ENCODE measurements around the gene CLSTN2. TPM values are rescaled to one million over a fixed set of nuclear protein-coding genes. Genes with fewer than 3 reads are reported as not detected.

CLSTN2 gene
- total RNA-seq, 4 donors from 2014 or later: 13.4 to 21.3 (median 19.4) TPM

GRCh38 chr3:140088513-140088912 lies 153.5 kb downstream of the CLSTN2 start:
- no peak for DNase-seq (ENCODE audit: low spot score in 2 of 2)
- peaks cover 0 to 5% (median 0%) of the 10 kb centered on the region in 4 donors for H3K4me1 ChIP-seq
- 66 to 73% methylated on average over 2 of the region's 2 CpGs for WGBS, 2 donors
- H3K9me3 ChIP-seq: no peaks in the 10 kb centered on the region
- H3K4me3 ChIP-seq: no peak overlapping the region
- TF ChIP-seq CTCF (IDR thresholded peaks at IDR 0.05) (no peak), EP300 (IDR thresholded peaks at IDR 0.05) (no peak)
- no peaks in the 10 kb centered on the region for H3K27me3 ChIP-seq
- H3K36me3 ChIP-seq: no peaks in the 10 kb centered on the region
- H3K27ac ChIP-seq: no peak overlapping the region

GRCh38 chr3:140089403-140090072 lies 154.6 kb downstream of the CLSTN2 start:
- no peak for TF ChIP-seq CTCF (IDR thresholded peaks at IDR 0.05)
- TF ChIP-seq POLR2A (IDR thresholded peaks at IDR 0.05): no peak
- no peaks in the 10 kb centered on the region for H3K36me3 ChIP-seq
- H3K4me3 ChIP-seq: no peak overlapping the region
- H3K9me3 ChIP-seq: no peaks in the 10 kb centered on the region
- DNase-seq (ENCODE audit: low spot score in 2 of 2): no peak
- H3K27me3 ChIP-seq: no peaks in the 10 kb centered on the region
- 91 to 98% methylated on average over 2 of the region's 2 CpGs for WGBS, 2 donors
- H3K4me1 ChIP-seq: peaks cover 0 to 14% (median 0%) of the 10 kb centered on the region in 4 donors
- H3K27ac ChIP-seq: no peak overlapping the region

GRCh38 chr3:140091143-140091542 lies 156.2 kb downstream of the CLSTN2 start:
- no peak for TF ChIP-seq CTCF (IDR thresholded peaks at IDR 0.05)
- no peak for TF ChIP-seq POLR2A (IDR thresholded peaks at IDR 0.05)
- no peak for DNase-seq (ENCODE audit: low spot score in 2 of 2)
- Histone ChIP-seq H3K4me3 (no peak overlapping the region), H3K36me3 (no peaks in the 10 kb centered on the region), H3K9me3 (no peaks in the 10 kb centered on the region), H3K27ac (no peak overlapping the region), H3K4me1 (peaks cover 0 to 14% (median 0%) of the 10 kb centered on the region in 4 donors), H3K27me3 (no peaks in the 10 kb centered on the region)
- 39 to 47% methylated on average over 3 of the region's 3 CpGs for WGBS, 2 donors

- TF ChIP-seq CTCF (IDR thresholded peaks at IDR 0.05): no peak
- no peak for TF ChIP-seq EP300 (IDR thresholded peaks at IDR 0.05)
- no peak for TF ChIP-seq POLR2A (IDR thresholded peaks at IDR 0.05)
- no peak overlapping the region for H3K27ac ChIP-seq
- no peaks in the 10 kb centered on the region for H3K27me3 ChIP-seq
- no peak for DNase-seq (ENCODE audit: low spot score in 2 of 2)
- 92 to 93% methylated on average over 8 of the region's 8 CpGs for WGBS, 2 donors
- H3K4me1 ChIP-seq: peaks cover 0 to 14% (median 0%) of the 10 kb centered on the region in 4 donors
- H3K4me3 ChIP-seq: no peak overlapping the region
- no peaks in the 10 kb centered on the region for H3K36me3 ChIP-seq
- no peaks in the 10 kb centered on the region for H3K9me3 ChIP-seq
Observed at GRCh38 chr3:140092848-140093536, 158.0 kb downstream of the CLSTN2 start.

GRCh38 chr3:140093742-140094141 lies 158.8 kb downstream of the CLSTN2 start:
- H3K4me1 ChIP-seq: peaks cover 0 to 14% (median 0%) of the 10 kb centered on the region in 4 donors
- no peaks in the 10 kb centered on the region for H3K9me3 ChIP-seq
- TF ChIP-seq EP300 (IDR thresholded peaks at IDR 0.05) (no peak), POLR2A (IDR thresholded peaks at IDR 0.05) (no peak)
- no peaks in the 10 kb centered on the region for H3K27me3 ChIP-seq
- no peak overlapping the region for H3K27ac ChIP-seq
- no peaks in the 10 kb centered on the region for H3K36me3 ChIP-seq
- WGBS, 2 donors: 27 to 34% methylated on average over 5 of the region's 5 CpGs
- no peak overlapping the region for H3K4me3 ChIP-seq
- peak; percentile 39 to 78 for DNase-seq (ENCODE audit: low spot score in 2 of 2)

Measured in tibial nerve (tissue), 4 donors.